H1 (cell line): ENCODE data around the gene PHYHD1. TPM values are rescaled to one million over a fixed set of nuclear protein-coding genes. Genes with fewer than 3 reads are reported as not detected.

Experiments
- CTCF ChIA-PET: fragments of 300-600 bp; sonication (Branson Sonifier 250); formaldehyde crosslinking; loops from one replicate; lab custom pipeline; 2021; ENCODE audit not compliant: partially characterized antibody; lab: Charles Lee
- POLR2A ChIA-PET: fragments of 300-600 bp; sonication (Branson Sonifier 250); formaldehyde crosslinking; loops from one replicate; lab custom pipeline; 2021; ENCODE audit warnings: inconsistent platforms; ENCODE audit not compliant: partially characterized antibody; lab: Charles Lee
- DNase-seq, 2 experiments: peaks; one replicate each; pipeline versions ENCODE4 v3.0.0 to v3.0.0-alpha.2; 2010 to 2022; ENCODE audit warnings: low spot score in 2 of 2, low read depth in 1 of 2, mixed read lengths in 1 of 2
- FAIRE-seq: peaks from 2 replicates; lab custom pipeline; 2011; peaks lifted over from hg19 to GRCh38; lab: Jason Lieb, UNC
- H2AFZ ChIP-seq: 2 replicates; pipeline ENCODE4 v1.8.1; 2012; ENCODE audit warnings: low read length, inconsistent platforms
- H2AK5ac ChIP-seq: 2 replicates; pipeline ENCODE4 v1.6.1; 2013; ENCODE audit warnings: low read depth, low read length
- H2BK120ac ChIP-seq: replicated peaks from 2 replicates; pipeline ENCODE3; 2013; ENCODE audit warnings: low read depth, low read length, inconsistent platforms
- H2BK12ac ChIP-seq: 2 replicates; pipeline ENCODE4 v1.6.1; 2013; ENCODE audit warnings: low read depth, low read length
- H2BK15ac ChIP-seq: 2 replicates; pipeline ENCODE4 v1.6.1; 2013; ENCODE audit warnings: low read length
- H2BK20ac ChIP-seq: 2 replicates; pipeline ENCODE4 v1.6.1; 2013; ENCODE audit warnings: low read length
- H2BK5ac ChIP-seq: 2 replicates; pipeline ENCODE4 v1.6.1; 2013; ENCODE audit warnings: low read depth, low read length
- H3K14ac ChIP-seq: 2 replicates; pipeline ENCODE4 v1.6.1; 2013; ENCODE audit warnings: inconsistent platforms; ENCODE audit not compliant: insufficient read length
- H3K18ac ChIP-seq: 2 replicates; pipeline ENCODE4 v1.6.1; 2013; ENCODE audit warnings: low read length; ENCODE audit errors: extremely low read depth
- H3K23ac ChIP-seq: 2 replicates; pipeline ENCODE4 v1.6.1; 2013; ENCODE audit warnings: inconsistent platforms; ENCODE audit not compliant: insufficient read length
- H3K23me2 ChIP-seq: 2 replicates; pipeline ENCODE4 v1.6.1; 2013; ENCODE audit warnings: low read depth, low read length
- H3K27ac ChIP-seq: 2 replicates; pipeline ENCODE4 v1.6.1; 2011; ENCODE audit warnings: low read depth, low read length, inconsistent platforms
- H3K27me3 ChIP-seq, 4 experiments: replicated peaks in 1 of 4; 1 replicate in 1 of 4; 2 replicates in 3 of 4; pipeline versions ENCODE4 v1.6.1 to v1.8.1; 2011 to 2013; ENCODE audit warnings: low read length in 3 of 4, mild to moderate bottlenecking in 3 of 4, inconsistent platforms in 2 of 4, mixed read lengths in 2 of 4, moderate library complexity in 1 of 4; ENCODE audit not compliant: control insufficient read depth in 3 of 4, insufficient read depth in 3 of 4; ENCODE audit errors: extremely low read depth in 1 of 4
- H3K36me3 ChIP-seq, 4 experiments: 2 replicates each; pipeline versions ENCODE4 v1.6.1 to v1.8.1; 2011 to 2013; ENCODE audit warnings: mild to moderate bottlenecking in 4 of 4, low read length in 3 of 4, moderate library complexity in 2 of 4, control low read depth in 1 of 4, inconsistent platforms in 1 of 4; ENCODE audit not compliant: insufficient read depth in 4 of 4, control insufficient read depth in 2 of 4
- H3K4ac ChIP-seq: replicated peaks from 2 replicates; pipeline ENCODE3; 2013; ENCODE audit warnings: low read length, low read depth, mixed read lengths, inconsistent platforms; ENCODE audit not compliant: insufficient read length
- H3K4me1 ChIP-seq, 4 experiments: replicated peaks in 1 of 4; 1 replicate in 1 of 4; 2 replicates in 3 of 4; pipeline versions ENCODE4 v1.6.1 to v1.8.1; 2011 to 2013; ENCODE audit warnings: low read length in 3 of 4, inconsistent platforms in 2 of 4, mixed read lengths in 1 of 4; ENCODE audit not compliant: insufficient read depth in 4 of 4, control insufficient read depth in 3 of 4
- H3K4me2 ChIP-seq, 2 experiments: 2 replicates each; pipeline versions ENCODE4 v1.6.1 to v1.8.1; 2011 to 2013; ENCODE audit warnings: low read depth in 2 of 2, low read length in 2 of 2, control low read depth in 1 of 2, inconsistent platforms in 1 of 2, mild to moderate bottlenecking in 1 of 2; ENCODE audit not compliant: insufficient read depth in 1 of 2
- H3K4me3 ChIP-seq, 4 experiments: fragments of 200-600, 300-600 bp in 1 of 4; sonication (generic), shearing (Covaris generic), sonication (Bioruptor Twin) in 1 of 4; 2 replicates each; pipeline versions ENCODE4 v1.5.1 to v1.8.1; 2011 to 2016; ENCODE audit warnings: low read length in 4 of 4, low read depth in 3 of 4, control low read depth in 2 of 4, inconsistent platforms in 2 of 4, mild to moderate bottlenecking in 2 of 4, mixed read lengths in 1 of 4, moderate library complexity in 1 of 4; ENCODE audit not compliant: insufficient read depth in 2 of 4; ENCODE audit errors: extremely low read depth in 1 of 4
- H3K56ac ChIP-seq: replicated peaks from 2 replicates; pipeline ENCODE3; 2013; ENCODE audit warnings: low read depth, mild to moderate bottlenecking, mixed read lengths, low read length, inconsistent platforms; ENCODE audit not compliant: insufficient read length
- H3K79me1 ChIP-seq: 2 replicates; pipeline ENCODE4 v1.6.1; 2013; ENCODE audit warnings: low read depth, low read length, control low read depth
- H3K79me2 ChIP-seq, 2 experiments: 2 replicates each; pipeline versions ENCODE4 v1.6.1 to v1.8.1; 2012 to 2013; ENCODE audit warnings: low read length in 2 of 2, mild to moderate bottlenecking in 2 of 2, inconsistent platforms in 1 of 2; ENCODE audit not compliant: insufficient read depth in 2 of 2, control insufficient read depth in 1 of 2
- H3K9ac ChIP-seq, 4 experiments: replicated peaks in 1 of 4; 1 replicate in 1 of 4; 2 replicates in 3 of 4; pipeline versions ENCODE4 v1.6.1 to v1.8.1; 2011 to 2013; ENCODE audit warnings: low read depth in 3 of 4, low read length in 3 of 4, control low read depth in 2 of 4, mild to moderate bottlenecking in 2 of 4, moderate library complexity in 2 of 4, inconsistent platforms in 1 of 4; ENCODE audit errors: extremely low read depth in 1 of 4
- H3K9me3 ChIP-seq, 2 experiments: 2 replicates each; pipeline versions ENCODE4 v1.6.1 to v1.8.1; 2012 to 2013; ENCODE audit warnings: mild to moderate bottlenecking in 2 of 2, moderate library complexity in 2 of 2, control low read depth in 1 of 2, inconsistent platforms in 1 of 2, low read depth in 1 of 2, low read length in 1 of 2, mixed read lengths in 1 of 2; ENCODE audit not compliant: insufficient read depth in 2 of 2
- H4K20me1 ChIP-seq, 2 experiments: replicated peaks in 1 of 2; 2 replicates each; pipeline versions ENCODE3 to v1.8.1; 2011 to 2013; ENCODE audit warnings: inconsistent platforms in 2 of 2, low read length in 2 of 2, mild to moderate bottlenecking in 1 of 2; ENCODE audit not compliant: insufficient read depth in 2 of 2, control insufficient read depth in 1 of 2
- H4K5ac ChIP-seq: 2 replicates; pipeline ENCODE4 v1.6.1; 2013; ENCODE audit warnings: low read length, low read depth, mixed read lengths, inconsistent platforms; ENCODE audit not compliant: insufficient read length
- H4K8ac ChIP-seq: 2 replicates; pipeline ENCODE4 v1.8.0; 2013; ENCODE audit warnings: mild to moderate bottlenecking, moderate library complexity, low read length, inconsistent platforms; ENCODE audit not compliant: insufficient read depth; ENCODE audit errors: extremely low read depth
- H4K91ac ChIP-seq: replicated peaks from 2 replicates; pipeline ENCODE3; 2013; ENCODE audit warnings: low read length, mixed read lengths, inconsistent platforms; ENCODE audit not compliant: insufficient read length
- CHD1 ChIP-seq: IDR thresholded peaks from 2 replicates; pipeline ENCODE4 v1.6.1; 2012; ENCODE audit warnings: low read depth, low read length, improper control_type of control experiment
- PHF8 ChIP-seq: fragments of 200-600 bp; sonication (generic); conservative IDR thresholded peaks from 2 replicates; pipeline ENCODE4 v1.7.1; 2012; ENCODE audit warnings: low read depth, mild to moderate bottlenecking, inconsistent platforms, low read length, moderate library complexity
- SIN3A ChIP-seq, 2 experiments: IDR thresholded peaks in 1 of 2; conservative IDR thresholded peaks in 1 of 2; 2 replicates each; pipeline ENCODE4 v1.6.1; 2011 to 2012; ENCODE audit warnings: low read length in 2 of 2, improper control_type of control experiment in 1 of 2, low read depth in 1 of 2, mild to moderate bottlenecking in 1 of 2
- TAF1 ChIP-seq: IDR thresholded peaks from 2 replicates; pipeline ENCODE4 v1.6.1; 2011; ENCODE audit warnings: mild to moderate bottlenecking, low read depth, low read length
- WGBS, 2 experiments: shearing (Covaris generic) in 1 of 2; methylation state at CpG; one replicate each; pipeline versions ENCODE4 v1.1.6 to v1.1.7; 2013 to 2015; ENCODE audit warnings: low lambda C conversion rate in 2 of 2, mixed read lengths in 2 of 2, inconsistent platforms in 1 of 2, low coverage in 1 of 2, missing lambda C conversion rate in 1 of 2; ENCODE audit not compliant: insufficient replicate concordance in 2 of 2, insufficient coverage in 1 of 2, insufficient read length in 1 of 2; ENCODE audit errors: extremely low coverage in 1 of 2, missing lambda C conversion rate in 1 of 2; 5-methylcytosine and 5-hydroxymethylcytosine counted together
- polyA plus RNA-seq, 7 experiments: library from polyadenylated mRNA; depleted of rRNA in 3 of 7; stranded (reverse) in 5 of 7; unstranded in 2 of 7; fragments of >200 nt in 5 of 7; fragments of 200-250 nt in 2 of 7; gene quantifications; 1 replicate in 5 of 7; 2 replicates in 1 of 7; 4 replicates in 1 of 7; pipeline versions ENCODE4 v1.2.1 to v1.2.3, GENCODE V29; 2011 to 2013; ENCODE audit warnings: missing spikeins in 2 of 7, mixed read lengths in 2 of 7
- total RNA-seq: library from RNA; stranded (reverse); fragmentation: NEBNext Ultra II Directional; extraction: Animal tissue kit (Norgen Biotek cat#: 25700); gene quantifications from 2 replicates; pipeline ENCODE4 v1.2.1, GENCODE V29; 2021

Gene PHYHD1
- total and polyA plus RNA-seq, 2 of the 8 experiments (the other 6 are each of a cell fraction or from before 2014, with no cell fraction given), result 14.1 to 25.6 TPM

GRCh38 chr9:128947277-128947526, 26.4 kb downstream of the PHYHD1 start:
- Histone ChIP-seq H3K9ac (peak overlapping the region; percentile 78 to 93 (median 86); a peak in 6 of 7 replicates), H2BK15ac (no peak overlapping the region), H4K8ac (peak overlapping the region; percentile 96), H3K36me3 (peaks cover 0 to 26% (median 8%) of the 10 kb centered on the region in 4 experiments; a peak in 5 of 8 replicates), H3K79me2 (peaks cover 0 to 17% of the 10 kb centered on the region in 2 experiments; a peak in 1 of 4 replicates), H3K4me1 (peaks cover 0 to 9% (median 6%) of the 10 kb centered on the region in 4 experiments; a peak in 3 of 7 replicates), H3K79me1 (peaks cover 10% of the 10 kb centered on the region), H2BK120ac (no peak overlapping the region), H3K18ac (peak overlapping the region; percentile 90; the same call in 1 of the 2 replicates), H2AK5ac (no peak overlapping the region), H3K4me2 (peak overlapping the region; percentile 87 to 92), H3K9me3 (no peaks in the 10 kb centered on the region), H3K4ac (peak overlapping the region; percentile 69), H3K56ac (peak overlapping the region; percentile 95), H4K20me1 (peaks cover 0 to 1% of the 10 kb centered on the region in 2 experiments), H3K27ac (peak overlapping the region; percentile 72), H2AFZ (0 out of 2 replicates have a peak overlapping the region, but pooled peaks have one; percentile 36), H2BK5ac (peak overlapping the region; percentile 83), H3K23me2 (peaks cover 13% of the 10 kb centered on the region), H4K5ac (peak overlapping the region; percentile 91), H3K14ac (no peak overlapping the region), H2BK12ac (0 out of 2 replicates have a peak overlapping the region, but pooled peaks have one; percentile 14), H2BK20ac (no peak overlapping the region), H4K91ac (no peak overlapping the region), H3K27me3 (no peaks in the 10 kb centered on the region), H3K23ac (no peak overlapping the region), H3K4me3 (peak overlapping the region; percentile 74 to 96 (median 92))
- FAIRE-seq (no peak), DNase-seq (no peak)
- POLR2A ChIA-PET, result interaction anchor here (0.7 to 2.1 kb wide), 3 partner anchors 10 to 127 kb away, joined by 3 to 6 read pairs (median 3); no protein-coding TSS in a partner anchor
- TF ChIP-seq CHD1, result no peak
- no peak for TF ChIP-seq SIN3A (conservative IDR thresholded peaks at IDR 0.05 in 1 of 2, IDR thresholded peaks at IDR 0.05 in 1 of 2; ENCODE audit: low read depth in 1 of 2, low read length in 2 of 2)
- no peak for TF ChIP-seq TAF1
- peak; percentile 91; the same call in 1 of the 2 replicates for TF ChIP-seq PHF8
- CTCF ChIA-PET, result no interaction called here
- whole genome bisulfite sequencing, 2 experiments, result 0% methylated on average over 17 of the region's 20 CpGs; no CpG with 5 or more reads in 1 of the 2 experiments
